SW 1271 (cell line): ENCODE measurements around the gene ATP11A.

ENCODE experiments used
- DNase-seq, 2 experiments: peaks; one replicate each; lab custom pipeline; 2025; lab: John Stamatoyannopoulos, UW

Gene ATP11A

DNA sequence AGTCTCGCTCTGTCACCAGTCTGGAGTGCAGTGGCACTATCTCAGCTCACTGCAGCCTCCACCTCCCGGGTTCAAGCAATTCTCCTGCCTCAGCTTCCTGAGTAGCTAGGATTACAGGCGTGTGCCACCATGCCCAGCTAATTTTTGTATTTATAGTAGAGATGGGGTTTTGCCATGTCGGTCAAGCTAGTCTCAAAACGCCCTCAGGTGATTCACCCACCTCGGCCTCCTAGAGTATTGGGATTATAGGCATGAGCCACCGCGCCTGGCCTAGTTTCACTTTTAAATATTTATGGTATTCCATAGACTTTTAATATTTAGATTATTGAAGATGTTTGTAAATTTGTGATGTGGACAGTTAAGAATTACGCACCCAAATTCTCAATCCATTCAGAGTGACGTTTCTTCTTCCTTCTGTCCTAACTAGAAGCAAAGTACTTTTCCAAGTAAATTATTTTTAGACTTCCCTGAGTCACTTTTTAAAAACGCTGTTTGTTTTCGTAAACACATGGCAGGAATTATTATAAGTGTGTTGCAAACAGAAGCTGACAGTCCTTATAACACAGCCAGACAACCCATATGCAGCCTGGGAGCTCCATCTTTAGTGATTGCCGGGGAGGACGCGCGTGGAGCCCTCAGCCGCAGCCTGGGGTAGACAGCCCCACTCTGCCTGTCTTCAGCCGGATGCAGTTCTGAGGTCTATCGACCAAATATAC, 131.7 kb downstream of the ATP11A start:
- no peak for DNase-seq

DNA sequence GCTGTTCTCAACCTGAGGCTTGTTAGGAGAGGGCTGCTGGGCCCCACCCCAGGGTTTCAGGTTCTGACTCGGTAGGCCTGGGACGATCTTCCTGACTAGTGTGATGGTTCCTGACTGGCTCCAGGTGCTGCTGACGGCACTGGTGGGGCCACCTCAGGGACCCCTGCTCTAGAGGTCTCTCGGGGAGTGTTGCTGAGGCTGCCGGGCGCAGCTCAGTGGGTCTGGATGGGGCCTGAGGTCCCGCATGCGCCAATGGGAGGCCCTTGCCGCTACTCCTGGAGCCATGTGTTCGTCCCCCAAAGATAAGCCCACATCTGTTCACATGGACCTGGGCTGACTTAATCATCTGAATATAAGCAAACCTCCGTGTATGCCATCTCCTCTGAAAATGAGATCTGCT, 133.0 kb downstream of the ATP11A start:
- no peak for DNase-seq

DNA sequence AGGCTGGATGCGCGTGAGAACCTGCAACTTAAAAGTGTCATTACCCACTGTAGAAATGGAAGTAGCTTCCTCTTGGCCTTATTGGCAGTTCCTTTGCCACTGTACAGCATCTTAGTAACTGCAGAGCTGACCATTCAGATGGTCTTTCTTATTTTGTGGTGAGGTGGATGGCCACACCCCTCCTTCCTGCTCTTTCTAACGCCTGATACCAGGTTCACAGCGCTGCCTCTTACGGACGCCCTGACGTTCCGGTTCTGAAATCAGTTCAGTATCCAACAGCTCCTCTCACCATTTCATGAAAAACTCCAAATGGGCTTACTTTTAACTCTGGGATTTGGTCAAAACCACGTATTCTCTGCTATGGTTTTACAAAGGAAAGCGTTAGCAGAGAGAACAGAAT, 134.6 kb downstream of the ATP11A start:
- no peak for DNase-seq

GRCh38 chr13:112825071-112825470, 135.2 kb downstream of the ATP11A start:
- no peak for DNase-seq

- no peak for DNase-seq
These were observed 136.0 kb downstream of the ATP11A start for GRCh38 chr13:112825875-112826274.

GRCh38 chr13:112826565-112826964, 136.7 kb downstream of the ATP11A start:
- DNase-seq, result no peak

GRCh38 chr13:112828082-112828699, 138.4 kb downstream of the ATP11A start:
- no peak for DNase-seq

DNA sequence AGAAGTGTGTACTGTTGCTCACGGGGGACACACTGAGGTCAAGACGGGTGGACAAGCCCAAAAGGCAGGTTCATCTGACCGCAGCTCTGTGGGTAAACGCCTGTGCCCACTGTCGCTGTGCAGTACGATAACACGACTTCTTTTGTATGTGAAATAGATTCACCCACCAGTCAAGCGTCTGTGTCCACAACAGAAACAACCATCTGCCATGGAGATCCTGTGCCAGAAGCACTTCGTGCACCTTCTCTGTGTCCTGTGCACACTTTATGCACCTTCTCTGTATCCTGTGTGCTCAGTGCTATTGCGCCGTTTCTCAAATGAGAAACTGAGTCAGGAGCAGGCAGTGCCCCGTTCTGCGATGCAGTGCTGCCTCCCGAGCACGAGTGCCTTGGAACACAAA, 138.9 kb downstream of the ATP11A start:
- DNase-seq, result no peak

- DNase-seq, result no peak
These were observed 141.4 kb downstream of the ATP11A start for GRCh38 chr13:112831196-112831595.

DNA sequence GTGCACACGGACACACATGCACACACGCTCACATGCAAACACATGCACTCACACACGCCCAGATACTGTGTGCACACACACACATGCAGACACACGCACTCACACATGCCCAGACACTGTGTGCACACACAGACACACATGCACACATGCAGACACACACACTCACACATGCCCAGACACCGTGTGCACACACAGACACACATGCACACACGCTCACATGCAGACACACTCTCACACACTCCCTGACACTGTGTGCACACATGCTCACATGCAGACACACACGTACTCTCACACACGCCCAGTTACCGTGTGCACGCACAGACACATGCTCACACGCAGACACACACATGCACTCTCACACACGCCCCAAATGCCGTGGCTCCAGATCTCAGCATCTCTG, 142.0 kb downstream of the ATP11A start:
- DNase-seq, result no peak

DNA sequence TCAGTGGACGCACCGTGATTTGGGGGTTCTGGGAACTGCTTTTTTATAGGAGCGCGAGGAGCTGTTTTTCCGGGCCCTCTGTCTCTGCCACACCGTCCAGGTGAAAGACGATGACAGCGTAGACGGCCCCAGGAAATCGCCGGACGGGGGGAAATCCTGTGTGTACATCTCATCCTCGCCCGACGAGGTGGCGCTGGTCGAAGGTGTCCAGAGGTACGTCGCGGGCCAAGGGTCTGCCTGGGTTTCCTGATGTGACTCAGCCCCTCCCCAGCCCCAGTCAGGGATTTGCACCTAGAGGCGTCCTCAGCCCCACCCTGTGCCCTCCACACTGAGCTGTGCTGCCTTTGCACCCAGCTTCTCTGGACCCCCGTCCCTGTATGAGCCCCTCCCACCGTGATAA, 143.0 kb downstream of the ATP11A start:
- no peak for DNase-seq

GRCh38 chr13:112833551-112834257, 143.9 kb downstream of the ATP11A start:
- DNase-seq, result no peak

- no peak for DNase-seq
These were observed 145.5 kb downstream of the ATP11A start for GRCh38 chr13:112835344-112835743.

DNA sequence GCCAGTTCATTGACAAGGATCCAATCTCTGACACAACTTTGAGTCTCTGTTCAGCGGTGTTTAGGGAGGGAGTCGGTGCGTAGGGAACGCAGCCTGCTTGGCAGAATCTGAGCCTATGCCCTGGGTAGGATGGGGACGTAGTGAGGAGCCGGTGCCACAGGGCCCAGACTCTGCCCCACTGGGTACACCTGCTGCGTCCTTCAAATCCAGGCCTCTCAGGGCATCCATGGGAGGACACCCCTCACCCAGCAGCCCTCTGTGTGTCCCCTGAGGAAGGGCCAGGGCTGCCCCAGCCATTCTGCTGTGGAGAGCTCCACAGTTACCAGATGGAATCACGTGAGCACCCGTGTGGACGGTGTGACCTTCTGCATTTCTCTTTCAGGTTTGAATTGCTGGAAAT, 146.0 kb downstream of the ATP11A start:
- DNase-seq, result no peak

DNA sequence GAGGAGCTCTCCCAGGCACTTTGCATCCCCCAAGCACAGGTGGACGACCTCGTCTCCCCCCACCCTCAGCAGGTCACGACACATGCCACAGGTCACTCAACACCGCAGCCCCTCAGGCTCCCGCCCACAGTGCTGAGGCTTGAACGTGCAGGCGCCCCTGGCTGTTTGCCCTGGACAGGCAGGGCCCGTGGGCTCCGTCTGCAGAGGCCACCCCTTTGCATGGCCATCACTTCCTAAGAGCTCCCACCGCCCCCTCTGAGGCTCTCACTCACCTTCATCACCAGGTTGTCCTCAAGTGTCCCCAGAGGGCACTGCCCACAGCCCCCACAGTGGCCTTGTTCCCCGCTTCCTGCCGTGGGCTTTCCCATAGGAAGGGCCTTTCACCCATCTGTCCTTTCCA, 147.1 kb downstream of the ATP11A start:
- DNase-seq, result no peak

DNA sequence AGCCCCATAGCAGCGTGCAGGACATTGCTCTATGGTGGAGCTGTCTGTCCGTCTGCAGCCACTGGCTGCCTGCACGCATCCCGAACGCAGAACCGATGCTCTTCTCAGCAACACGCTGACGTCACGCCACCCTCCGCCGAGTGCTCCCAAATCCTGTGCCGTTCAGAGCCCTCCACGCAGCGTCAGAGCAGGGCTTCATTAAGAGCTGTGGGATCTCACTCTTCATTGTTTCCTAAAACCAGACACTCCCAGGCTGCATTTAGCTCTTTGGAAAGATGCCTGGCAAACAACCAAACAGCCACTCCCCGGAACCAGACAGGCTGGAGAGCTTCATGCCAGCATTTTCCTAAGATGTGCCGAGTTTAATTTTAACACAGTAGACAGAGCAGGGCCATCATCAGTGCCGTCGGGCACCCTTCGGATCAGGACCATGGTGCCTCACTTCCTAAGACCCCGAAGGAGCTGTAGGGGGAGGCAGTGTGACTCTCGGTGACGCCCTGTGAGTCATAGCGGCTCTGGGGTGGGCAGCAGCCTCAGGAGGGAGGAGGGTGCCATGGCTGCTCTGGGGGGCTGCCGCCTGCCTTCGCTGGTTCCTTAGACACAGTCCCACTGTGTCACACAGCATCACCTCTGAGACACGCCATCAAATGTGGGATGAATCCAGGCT, 147.7 kb downstream of the ATP11A start:
- DNase-seq, result no peak

DNA sequence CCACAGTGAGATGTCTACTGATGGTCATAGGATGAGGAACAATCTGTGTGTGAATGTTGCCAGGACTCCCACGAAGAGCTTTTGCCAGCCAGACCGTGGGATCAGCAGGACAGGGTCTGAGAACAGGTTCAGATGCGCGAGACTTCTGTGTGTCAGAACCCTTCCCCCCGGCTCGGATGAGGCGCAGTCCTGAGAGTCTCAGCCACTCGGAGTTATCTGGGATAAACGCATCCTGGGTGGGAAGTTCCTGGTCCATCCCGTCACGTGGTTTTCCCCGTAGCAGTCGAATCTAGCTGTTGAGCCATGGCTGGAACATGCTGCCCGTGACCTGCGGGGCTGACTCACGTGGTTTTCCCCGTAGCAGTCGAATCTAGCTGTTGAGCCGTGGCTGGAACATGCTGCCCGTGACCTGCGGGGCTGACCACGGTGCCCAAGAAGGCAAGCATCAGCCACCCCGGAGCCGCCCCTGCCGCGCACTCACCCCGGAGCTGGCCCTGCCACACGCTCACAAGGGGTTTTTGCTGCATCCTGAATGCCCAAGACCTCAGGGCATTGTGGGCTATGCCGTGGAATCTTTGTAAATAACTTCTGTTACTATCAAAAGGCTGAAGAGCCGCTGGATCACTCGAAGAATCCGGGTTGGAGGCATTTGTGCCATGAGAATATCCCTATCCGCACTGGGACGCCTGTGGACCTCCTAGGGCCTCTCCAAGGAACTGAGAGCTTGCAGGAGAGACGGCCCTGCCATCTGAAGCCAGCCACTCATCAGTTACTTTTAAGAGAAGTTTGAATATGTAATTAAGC, 148.4 kb downstream of the ATP11A start:
- DNase-seq, result no peak

DNA sequence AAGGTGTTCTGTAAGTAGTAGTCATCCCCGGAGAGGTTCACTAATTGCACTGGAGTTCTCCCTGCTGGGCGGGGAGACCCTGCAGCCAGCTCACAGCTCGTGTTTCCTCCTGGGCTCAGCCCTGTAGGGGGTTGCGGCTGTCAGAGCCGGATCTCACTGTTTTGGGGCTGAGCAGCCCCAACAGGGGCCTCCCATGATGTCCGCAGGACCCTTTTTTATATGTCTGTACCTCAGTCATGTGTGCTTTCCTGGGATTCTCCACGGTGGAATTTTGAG, 148.9 kb downstream of the ATP11A start:
- no peak for DNase-seq

DNA sequence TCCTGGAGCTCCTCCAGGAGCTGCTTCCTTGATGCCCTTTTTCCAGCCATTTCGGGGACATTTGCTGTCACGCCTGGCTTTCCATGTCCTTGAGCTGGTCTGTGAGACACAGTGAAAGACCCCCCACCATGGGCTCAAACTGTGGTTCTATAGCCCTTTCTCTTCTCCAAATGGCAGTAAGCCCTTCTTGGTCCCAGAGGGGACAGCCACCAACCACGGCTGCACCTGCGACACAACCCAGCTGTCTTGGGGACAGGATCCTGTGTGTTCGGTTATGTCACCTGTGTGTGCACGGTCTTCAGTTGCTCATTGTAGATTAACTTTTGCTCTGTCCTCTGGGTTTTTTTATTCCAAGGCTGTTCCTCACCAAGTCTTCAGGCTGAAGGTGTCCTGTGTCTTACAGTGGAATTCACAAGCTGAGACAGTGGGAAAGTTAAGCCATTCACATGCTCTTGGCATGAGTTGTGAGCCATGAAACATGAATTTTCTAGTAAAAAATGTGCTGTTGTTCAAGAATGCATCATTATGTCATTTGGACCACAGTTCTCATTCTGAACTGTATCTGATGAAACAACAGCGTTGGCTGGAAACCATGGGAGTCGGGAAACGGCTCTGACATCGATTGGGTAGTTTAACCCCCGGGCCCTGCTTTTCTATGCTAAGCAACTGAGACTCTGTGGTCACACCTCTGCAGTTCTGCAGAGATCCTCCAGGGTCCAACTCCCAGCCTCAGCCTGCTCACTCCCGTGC, 149.7 kb downstream of the ATP11A start:
- DNase-seq, result no peak

- no peak for DNase-seq
These were observed 150.8 kb downstream of the ATP11A start for GRCh38 chr13:112840472-112841302.
